ENCODE measurements around the gene NRCAM.
A peak's percentile ranks its signal among the peaks of the same experiment; 100 is the strongest.

NRCAM gene

DNA sequence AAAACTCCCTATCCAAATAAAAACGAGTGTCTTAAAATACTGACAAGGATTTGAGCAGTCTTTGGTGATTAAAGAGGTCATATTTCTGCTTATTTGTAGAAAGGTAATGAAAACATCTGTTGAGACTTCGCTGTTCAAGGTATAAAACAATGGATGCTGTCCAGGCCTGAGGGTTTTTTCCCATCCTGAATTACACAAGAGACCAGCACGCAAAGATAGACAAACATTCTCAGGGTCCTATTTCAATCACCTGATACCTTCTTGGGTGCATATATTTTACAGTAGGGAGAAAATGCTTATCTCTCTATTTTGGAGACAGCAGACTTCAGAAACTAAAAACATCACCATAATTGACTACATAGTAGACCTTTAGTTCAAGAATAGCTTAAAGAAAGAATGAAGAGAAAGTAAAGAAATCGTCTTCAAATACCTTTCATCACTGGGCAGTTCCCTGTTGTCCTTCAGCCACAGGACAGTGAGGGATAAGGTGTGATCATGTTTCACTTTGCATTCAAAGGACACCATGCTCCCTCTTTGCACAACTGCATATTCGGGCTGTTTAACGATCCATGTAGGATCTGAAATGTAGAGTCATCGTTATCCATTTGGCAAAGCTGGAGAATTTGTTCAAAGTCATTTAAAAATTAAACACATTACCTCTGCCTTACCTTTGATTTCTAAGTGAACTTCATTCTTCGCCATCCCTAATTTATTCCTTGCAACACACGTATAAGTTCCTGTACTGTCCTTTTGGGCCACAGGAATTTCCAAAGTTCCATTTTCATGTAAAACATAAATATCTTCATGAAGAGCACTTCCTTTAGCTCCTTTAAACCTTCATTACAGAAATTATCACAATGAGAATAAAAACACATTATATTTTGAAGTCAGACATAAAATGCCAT is 262.4 kb downstream of the NRCAM start:
- no peak for DNase-seq

GRCh38 chr7:108190891-108191290 is 265.3 kb downstream of the NRCAM start:
- DNase-seq: no peak

DNA sequence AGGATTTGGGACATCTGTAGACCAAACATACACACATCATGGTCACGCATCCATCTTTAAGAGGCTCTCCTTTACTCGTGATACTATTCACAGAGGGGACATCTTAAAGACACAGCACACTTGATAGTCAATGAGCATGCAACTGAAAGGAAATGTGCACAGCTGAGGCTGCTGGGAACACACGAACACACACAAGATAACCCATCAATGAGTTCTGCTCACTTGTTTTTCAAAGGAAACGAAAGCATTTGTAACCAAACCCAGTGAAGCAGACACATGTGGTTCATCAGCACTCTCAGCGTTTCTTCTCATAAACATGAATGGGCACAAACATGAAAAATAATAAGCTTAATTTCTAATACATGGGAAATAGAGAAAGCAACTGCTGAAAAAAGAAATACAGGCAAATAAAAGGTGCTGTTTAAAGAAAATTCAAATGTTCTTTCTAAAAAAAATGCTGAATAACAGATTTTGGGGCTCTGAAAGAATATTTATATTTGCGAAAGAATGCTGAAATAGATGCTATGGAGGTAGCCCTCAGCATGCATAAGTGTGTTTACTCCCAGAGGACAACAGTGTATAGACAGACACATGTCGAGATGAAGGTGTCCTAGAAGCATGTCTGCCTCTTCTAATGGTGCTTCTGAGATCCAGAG is 266.4 kb downstream of the NRCAM start:
- no peak for DNase-seq

DNA sequence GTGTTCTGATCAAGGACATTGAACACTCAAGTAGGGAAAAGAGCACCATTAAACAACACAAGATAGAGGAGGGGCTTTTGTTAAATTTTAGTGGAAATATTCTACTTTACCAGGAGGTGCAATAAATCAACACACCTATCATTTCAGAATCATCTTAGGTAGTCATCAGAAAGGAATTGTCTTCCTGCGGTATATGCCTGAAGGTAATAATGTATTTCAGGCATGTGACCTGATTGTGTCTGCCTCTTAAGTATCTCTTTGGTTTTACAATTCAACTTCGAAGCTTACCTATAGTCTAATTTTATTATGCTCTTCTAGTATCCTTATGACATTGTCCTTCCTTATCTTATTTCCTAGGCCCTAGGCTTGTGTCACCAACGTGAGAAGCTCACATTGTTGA is 267.5 kb downstream of the NRCAM start:
- DNase-seq: no peak

GRCh38 chr7:108181073-108181985 is 274.9 kb downstream of the NRCAM start:
- DNase-seq: no peak

GRCh38 chr7:108178398-108178797 is 277.8 kb downstream of the NRCAM start:
- DNase-seq: no peak

DNA sequence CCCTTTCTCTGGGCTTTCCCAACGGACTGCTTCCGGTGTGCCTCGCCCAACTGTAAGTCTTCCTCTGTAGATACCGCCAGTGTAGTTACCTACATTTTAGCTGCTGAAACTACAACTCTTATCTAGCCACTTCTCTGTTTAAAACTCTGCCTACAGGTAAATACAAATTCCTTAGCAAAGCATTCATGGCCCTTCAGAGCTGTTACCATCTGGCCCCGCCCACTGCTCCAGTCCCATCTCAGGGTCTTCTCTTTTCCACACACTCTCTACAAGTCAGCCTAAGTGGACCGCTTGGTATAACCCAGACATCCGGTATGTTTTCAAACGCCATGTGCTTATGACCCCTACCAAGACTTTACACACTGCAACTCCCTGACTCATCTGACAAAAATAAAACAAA is 285.1 kb downstream of the NRCAM start:
- no peak for DNase-seq

DNA sequence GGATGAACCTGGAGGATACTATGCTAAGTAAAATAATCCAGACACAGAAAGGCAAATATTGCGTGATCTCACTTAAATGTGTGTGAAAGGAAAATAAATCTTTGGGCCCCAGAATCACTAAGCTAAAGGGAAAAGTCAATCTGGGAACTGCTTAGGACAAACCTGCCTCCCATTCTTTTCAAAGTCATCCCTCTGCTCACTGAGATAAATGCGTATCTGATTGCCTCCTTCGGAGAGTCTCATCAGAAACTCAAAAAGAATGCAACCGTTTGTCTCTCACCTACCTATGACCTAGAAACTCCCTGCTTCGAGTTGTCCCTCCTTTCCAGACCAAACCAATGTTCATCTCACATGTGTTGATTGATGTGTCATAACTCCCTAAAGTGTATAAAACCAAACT is 286.0 kb downstream of the NRCAM start:
- no peak for DNase-seq

DNA sequence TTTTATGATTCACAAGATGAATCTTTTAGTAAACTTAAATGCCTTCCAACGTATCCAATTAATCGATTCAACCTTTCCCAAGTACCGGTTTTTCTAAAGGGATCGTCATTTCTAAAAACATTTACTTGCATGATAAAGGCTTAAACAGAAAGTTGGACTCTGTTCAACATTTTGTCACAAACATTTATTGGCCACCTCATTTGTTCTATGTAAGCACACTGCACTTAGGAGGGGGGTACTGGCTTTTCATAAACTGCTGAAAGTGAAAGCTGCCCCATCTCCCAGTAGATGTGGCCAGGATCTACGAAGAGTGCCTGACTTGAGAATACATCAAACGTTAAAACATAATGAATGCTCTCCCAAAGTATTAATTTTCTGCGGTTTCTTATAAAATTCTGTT is 288.8 kb downstream of the NRCAM start:
- no peak for DNase-seq

DNA sequence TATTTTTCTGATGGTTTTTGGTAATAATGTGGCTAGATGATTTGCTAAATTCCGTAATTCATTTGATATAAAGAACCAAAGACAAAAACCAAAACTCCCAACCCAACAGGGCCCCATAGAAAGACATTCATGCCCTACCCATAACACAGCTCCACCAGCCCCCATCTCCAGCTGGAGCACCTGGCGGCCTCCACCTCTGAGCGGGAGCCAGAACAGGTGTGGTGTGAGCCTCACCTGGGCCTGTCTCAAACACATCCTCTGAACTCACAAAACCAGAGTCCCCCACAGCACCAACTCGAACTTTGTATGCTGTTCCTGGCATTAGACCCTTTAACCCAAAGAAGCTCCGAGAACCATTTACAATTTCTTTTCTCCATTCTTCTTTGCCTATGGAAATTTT is 289.5 kb downstream of the NRCAM start:
- no peak for DNase-seq

DNA sequence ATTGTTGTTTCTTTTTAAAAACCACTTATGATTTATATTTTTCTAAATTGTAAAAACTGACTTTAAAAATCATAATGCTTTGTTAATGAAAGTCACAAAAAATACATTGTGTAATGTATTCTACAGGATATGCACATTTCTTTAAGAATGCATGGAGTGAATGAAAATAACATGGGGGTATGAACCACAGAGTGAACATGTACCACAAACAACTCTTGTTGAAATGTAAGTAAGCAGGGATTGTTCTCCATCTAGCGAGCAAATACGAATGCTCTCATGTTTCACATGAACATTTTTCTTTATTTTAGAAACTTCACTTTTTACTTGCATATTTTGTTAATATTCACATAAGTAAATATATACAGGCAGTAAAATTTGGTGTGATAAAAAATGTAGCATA is 290.5 kb downstream of the NRCAM start:
- no peak for DNase-seq

DNA sequence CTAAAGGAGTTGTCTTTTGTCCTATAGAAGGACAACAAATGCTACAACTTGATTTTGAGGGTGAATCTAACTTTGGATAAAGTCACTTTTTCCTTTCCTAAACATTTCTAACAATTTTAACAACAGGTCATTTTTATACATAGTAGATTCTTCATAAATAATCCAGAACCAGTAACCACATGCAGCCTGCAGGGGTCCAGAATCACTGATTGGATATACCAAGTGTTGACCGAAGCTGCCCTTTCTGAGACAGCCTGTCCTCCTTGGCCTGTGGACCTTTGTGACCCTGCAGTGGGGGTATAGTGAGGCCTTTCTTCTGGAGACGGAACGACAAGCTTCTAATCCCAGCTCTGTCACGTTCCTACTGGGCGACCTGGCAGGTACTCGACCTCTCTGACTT is 291.3 kb downstream of the NRCAM start:
- no peak for DNase-seq

DNA sequence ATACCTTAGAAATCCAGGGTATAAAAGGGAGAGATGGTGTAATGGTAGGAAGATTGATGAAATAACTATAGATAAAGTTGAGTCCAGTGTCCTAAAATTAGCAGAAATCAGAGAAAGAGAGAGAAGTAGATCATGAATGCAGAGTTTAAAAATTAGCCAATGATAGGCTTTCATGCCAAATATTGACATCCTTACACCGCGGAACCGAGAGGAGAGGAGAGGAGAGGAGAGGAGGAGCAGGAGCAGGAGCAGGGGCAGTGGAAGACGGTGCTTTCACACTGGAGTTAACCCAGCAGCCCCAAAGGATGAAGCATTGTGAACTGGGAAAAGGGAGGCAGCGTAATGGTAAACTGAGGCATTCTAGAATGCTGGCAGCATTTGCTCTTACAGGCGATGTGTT is 291.9 kb downstream of the NRCAM start:
- DNase-seq: no peak

- no peak for DNase-seq
Observed at GRCh38 chr7:108158776-108159175, 297.5 kb downstream of the NRCAM start.

DNA sequence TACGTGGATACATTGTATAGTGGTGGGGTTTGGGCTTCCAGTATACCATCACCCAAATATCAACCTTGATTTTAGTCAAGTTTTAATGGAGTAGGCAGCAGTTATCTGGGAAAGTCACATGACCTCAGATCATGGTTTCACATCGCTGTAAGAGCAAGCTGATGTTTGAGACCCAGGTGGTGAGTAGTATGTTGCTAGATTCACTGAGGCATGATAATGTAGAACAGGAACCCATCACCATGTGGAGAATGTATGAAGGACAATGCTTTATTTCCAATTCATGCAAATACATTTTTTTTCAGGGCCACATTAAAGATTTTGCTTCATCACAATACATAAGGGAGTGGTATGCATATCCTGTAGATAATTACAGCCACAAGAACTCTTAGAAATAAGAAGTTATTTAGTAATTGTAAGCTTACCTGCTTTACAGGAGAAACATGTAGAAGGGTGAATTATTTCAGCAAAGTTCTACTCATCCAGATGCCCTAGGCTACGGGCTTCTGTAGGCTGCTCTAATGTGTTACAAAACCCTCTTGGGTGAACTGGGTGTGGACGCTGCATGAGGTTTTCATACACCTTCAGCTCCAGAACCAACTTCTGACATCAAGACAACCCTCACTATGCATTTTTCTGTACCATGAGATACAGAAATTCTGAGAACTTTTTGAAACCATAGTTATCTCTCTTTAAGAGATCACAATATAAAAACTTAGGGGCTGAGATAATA is 298.5 kb downstream of the NRCAM start:
- no peak for DNase-seq

DNA sequence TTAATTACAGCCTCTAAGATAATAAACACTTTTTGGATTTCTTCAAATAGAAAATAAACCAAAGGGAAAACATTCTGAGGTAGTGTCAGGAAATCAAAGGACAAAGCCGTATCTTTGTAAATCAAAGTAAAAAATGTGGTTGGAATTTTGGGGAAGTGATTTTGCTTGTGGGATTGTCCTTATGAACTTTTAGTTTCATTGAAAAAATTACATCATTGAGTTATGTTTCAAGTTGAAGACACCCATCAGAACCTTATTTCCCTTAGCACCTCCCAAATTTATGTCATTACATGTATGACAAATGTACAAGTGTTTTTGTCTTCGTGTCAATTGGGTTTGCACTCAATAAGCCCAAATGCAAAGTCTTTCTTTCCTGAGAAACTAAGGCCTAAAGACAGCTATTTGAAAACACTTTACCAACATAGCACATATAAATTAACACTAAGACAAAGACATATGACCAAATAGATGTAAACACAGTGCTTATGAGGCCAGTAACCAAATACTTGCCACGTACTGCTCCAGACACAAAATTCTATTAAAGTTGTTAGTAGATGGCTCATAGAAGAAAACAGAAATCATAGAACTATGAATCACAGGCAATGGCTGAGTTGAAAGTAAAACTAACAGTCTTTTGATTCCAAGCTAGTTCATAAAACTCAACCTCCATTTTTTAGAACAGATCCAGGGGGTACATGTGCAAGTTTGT is 299.2 kb downstream of the NRCAM start:
- DNase-seq: no peak

DNA sequence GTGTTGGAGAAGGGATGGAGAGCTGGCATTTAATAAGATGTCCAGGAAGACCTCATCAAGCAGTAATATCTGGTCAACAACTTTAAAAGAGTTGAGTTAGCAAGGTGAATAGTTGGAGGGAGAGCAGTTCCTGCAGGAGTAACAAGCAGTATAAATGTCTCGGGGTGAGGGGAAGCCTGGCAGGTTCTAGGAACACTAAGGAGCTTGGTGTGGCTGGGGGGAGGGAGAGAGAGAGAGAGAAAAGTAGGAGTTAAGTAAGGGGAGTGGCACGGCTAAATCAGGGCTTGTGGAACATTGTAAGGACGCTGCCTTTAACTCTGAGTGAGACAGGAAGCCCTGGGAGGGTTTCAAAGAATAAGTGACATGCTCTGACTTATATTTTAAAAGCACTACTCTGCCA is 304.0 kb downstream of the NRCAM start:
- DNase-seq: no peak

GRCh38 chr7:108149908-108150307 is 306.3 kb downstream of the NRCAM start:
- no peak for DNase-seq

GRCh38 chr7:108149119-108149518 is 307.1 kb downstream of the NRCAM start:
- no peak for DNase-seq

- no peak for DNase-seq
Observed at GRCh38 chr7:108147031-108147563, 309.1 kb downstream of the NRCAM start.

GRCh38 chr7:108146070-108146842 is 310.0 kb downstream of the NRCAM start:
- peak; percentile 23 for DNase-seq

All from activated CD8-positive, alpha-beta memory T cell treated with anti-CD3 and anti-CD28 coated beads, Interleukin-2, amount 50 U/mL, for 4 hours (primary cell).